Smooth muscle cell (in vitro differentiated cells): Measurements from ENCODE around the gene PLEKHG7. TPM values are rescaled to one million over a fixed set of nuclear protein-coding genes. Genes with fewer than 3 reads are reported as not detected.

Experiments
- DNase-seq: peaks from one replicate; lab custom pipeline; 2025; ENCODE audit not compliant: unreplicated experiment; lab: John Stamatoyannopoulos, UW
- H2AFZ ChIP-seq: fragments of 200-600 bp; sonication (generic); 2 replicates; pipeline ENCODE4 v1.6.0; 2016; ENCODE audit warnings: antibody characterized with exemption, low read depth, mild to moderate bottlenecking
- H3F3A ChIP-seq: fragments of 200-600 bp; sonication (generic); 2 replicates; pipeline ENCODE4 v1.6.0; 2017; ENCODE audit warnings: antibody characterized with exemption, low read depth
- H3K27ac ChIP-seq: fragments of 200-600 bp; sonication (generic); 2 replicates; pipeline ENCODE4 v1.5.1; 2016; ENCODE audit warnings: low read depth, mild to moderate bottlenecking
- H3K27me3 ChIP-seq: fragments of 200-600 bp; sonication (generic); 2 replicates; pipeline ENCODE4 v1.6.1; 2016; ENCODE audit warnings: low read depth, mild to moderate bottlenecking
- H3K36me3 ChIP-seq: fragments of 200-600 bp; sonication (generic); 2 replicates; pipeline ENCODE4 v1.5.1; 2016; ENCODE audit warnings: low read depth
- H3K4me1 ChIP-seq: fragments of 200-600 bp; sonication (generic); 2 replicates; pipeline ENCODE4 v1.5.1; 2016; ENCODE audit warnings: low read depth
- H3K4me2 ChIP-seq: fragments of 200-600 bp; sonication (generic); 2 replicates; pipeline ENCODE4 v1.6.0; 2016; ENCODE audit warnings: mild to moderate bottlenecking
- H3K4me3 ChIP-seq: fragments of 200-600 bp; sonication (generic); 2 replicates; pipeline ENCODE4 v1.5.1; 2016; ENCODE audit warnings: mild to moderate bottlenecking
- H3K79me2 ChIP-seq: fragments of 200-600 bp; sonication (generic); 2 replicates; pipeline ENCODE4 v1.6.0; 2016; ENCODE audit warnings: low read depth, mild to moderate bottlenecking
- H3K9ac ChIP-seq: fragments of 200-600 bp; sonication (generic); 2 replicates; pipeline ENCODE4 v1.6.0; 2016; ENCODE audit warnings: low read depth
- H3K9me3 ChIP-seq: fragments of 200-600 bp; sonication (generic); replicated peaks from 2 replicates; pipeline ENCODE4 v1.5.1; 2016; ENCODE audit warnings: low read depth
- H4K20me1 ChIP-seq: fragments of 200-600 bp; sonication (generic); 2 replicates; pipeline ENCODE4 v1.6.0; 2016; ENCODE audit warnings: low read depth
- WGBS: methylation state at CpG from one replicate; pipeline ENCODE4 v1.1.7; 2016; ENCODE audit warnings: low lambda C conversion rate; 5-methylcytosine and 5-hydroxymethylcytosine counted together
- polyA plus RNA-seq: library from polyadenylated mRNA; unstranded; fragments of >200 nt; fragmentation: Nextera tagmentation; extraction: Ambion mirVana; gene quantifications from 2 replicates; pipeline ENCODE4 v1.2.1, GENCODE V29; 2016
- total RNA-seq: library from RNA; depleted of rRNA; stranded (reverse); fragments of >200 nt; gene quantifications from 2 replicates; pipeline ENCODE4 v1.2.3, GENCODE V29; 2014
- TF ChIP-seq, protein P1 (sequence below): fragments of 200-600 bp; sonication (generic); IDR thresholded peaks from 2 replicates; pipeline ENCODE4 v1.5.1; 2017; ENCODE audit warnings: borderline replicate concordance, mild to moderate bottlenecking, antibody characterized with exemption; ENCODE audit not compliant: insufficient read depth, poor library complexity, severe bottlenecking

PLEKHG7 gene
- total and polyA plus RNA-seq, 2 experiments from 2014 or later, result not detected

DNA sequence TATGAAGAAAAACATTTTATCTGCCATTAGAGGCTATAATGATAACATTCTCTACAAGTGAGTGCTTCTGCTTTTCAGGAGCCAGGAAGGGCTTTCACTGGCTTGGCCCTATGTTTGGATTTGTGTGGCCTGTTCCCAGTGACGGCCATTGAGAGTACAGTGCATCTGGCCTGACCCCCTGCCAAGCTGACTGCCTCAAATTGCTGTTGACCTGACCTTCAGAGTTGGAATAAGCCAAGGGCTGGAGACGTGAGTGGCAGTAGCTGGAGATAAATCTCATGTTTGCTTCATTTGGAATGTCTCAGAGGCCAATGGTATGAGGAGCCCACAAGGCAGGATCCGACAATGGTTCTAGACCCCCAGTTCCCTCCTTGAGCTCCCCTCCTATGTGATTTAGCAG, 28.3 kb upstream of the PLEKHG7 start:
- Histone ChIP-seq H3K27ac (no peak overlapping the region), H3K27me3 (no peaks in the 10 kb centered on the region), H3K9ac (no peak overlapping the region), H2AFZ (no peak overlapping the region), H3K9me3 (no peaks in the 10 kb centered on the region), H4K20me1 (no peaks in the 10 kb centered on the region), H3K4me1 (no peaks in the 10 kb centered on the region), H3K4me3 (no peak overlapping the region), H3K79me2 (no peaks in the 10 kb centered on the region), H3K36me3 (no peaks in the 10 kb centered on the region), H3F3A (no peaks in the 10 kb centered on the region), H3K4me2 (no peak overlapping the region)
- no peak for DNase-seq
- TF ChIP-seq, protein P1, sequence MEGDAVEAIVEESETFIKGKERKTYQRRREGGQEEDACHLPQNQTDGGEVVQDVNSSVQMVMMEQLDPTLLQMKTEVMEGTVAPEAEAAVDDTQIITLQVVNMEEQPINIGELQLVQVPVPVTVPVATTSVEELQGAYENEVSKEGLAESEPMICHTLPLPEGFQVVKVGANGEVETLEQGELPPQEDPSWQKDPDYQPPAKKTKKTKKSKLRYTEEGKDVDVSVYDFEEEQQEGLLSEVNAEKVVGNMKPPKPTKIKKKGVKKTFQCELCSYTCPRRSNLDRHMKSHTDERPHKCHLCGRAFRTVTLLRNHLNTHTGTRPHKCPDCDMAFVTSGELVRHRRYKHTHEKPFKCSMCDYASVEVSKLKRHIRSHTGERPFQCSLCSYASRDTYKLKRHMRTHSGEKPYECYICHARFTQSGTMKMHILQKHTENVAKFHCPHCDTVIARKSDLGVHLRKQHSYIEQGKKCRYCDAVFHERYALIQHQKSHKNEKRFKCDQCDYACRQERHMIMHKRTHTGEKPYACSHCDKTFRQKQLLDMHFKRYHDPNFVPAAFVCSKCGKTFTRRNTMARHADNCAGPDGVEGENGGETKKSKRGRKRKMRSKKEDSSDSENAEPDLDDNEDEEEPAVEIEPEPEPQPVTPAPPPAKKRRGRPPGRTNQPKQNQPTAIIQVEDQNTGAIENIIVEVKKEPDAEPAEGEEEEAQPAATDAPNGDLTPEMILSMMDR, result no peak
- WGBS, result 68% methylated on average over 3 of the region's 3 CpGs

DNA sequence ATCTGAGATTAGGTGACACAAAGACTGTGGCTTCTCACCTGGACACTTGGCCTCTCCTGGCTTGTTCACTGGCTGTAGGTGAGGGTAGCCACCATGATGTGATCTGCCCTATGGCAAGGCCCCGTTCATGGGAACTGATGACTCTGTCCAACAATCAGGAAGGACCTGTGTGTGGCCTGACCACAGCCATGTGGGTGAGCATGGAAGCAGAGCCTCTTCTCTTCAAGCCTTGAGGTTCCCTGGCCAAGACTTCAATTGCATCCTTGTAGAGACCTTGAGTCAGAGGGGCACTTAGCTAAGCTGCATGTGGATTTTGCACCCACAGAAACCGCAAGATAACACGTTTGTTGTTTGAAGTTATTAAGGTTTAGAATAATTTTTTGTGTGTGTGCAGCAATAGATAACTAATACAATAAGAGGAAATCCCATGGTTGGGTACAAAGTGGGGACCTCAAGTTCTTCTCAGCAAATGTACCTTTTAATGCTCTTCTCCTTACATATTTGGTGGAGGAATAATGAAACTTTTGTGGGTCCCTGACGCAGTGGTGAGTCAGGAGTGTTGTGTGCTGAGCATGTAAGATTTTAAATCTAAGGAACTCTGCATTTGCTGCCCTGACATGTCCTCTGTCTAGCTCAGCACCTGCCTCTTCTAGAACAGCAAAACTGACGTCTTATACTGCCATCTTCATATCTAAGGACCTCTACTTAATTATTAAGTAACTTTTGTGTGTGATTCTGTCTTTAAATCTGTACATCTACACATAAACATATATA, 27.5 kb upstream of the PLEKHG7 start:
- Histone ChIP-seq H3K4me3 (no peak overlapping the region), H3K27ac (no peak overlapping the region), H3K4me2 (no peak overlapping the region), H3K4me1 (no peaks in the 10 kb centered on the region), H2AFZ (no peak overlapping the region), H3K9me3 (no peaks in the 10 kb centered on the region), H4K20me1 (no peaks in the 10 kb centered on the region), H3F3A (no peaks in the 10 kb centered on the region), H3K79me2 (no peaks in the 10 kb centered on the region), H3K27me3 (no peaks in the 10 kb centered on the region), H3K36me3 (no peaks in the 10 kb centered on the region), H3K9ac (no peak overlapping the region)
- TF ChIP-seq, protein P1, result no peak
- WGBS, result 84% methylated on average over 5 of the region's 5 CpGs
- DNase-seq, result no peak

DNA sequence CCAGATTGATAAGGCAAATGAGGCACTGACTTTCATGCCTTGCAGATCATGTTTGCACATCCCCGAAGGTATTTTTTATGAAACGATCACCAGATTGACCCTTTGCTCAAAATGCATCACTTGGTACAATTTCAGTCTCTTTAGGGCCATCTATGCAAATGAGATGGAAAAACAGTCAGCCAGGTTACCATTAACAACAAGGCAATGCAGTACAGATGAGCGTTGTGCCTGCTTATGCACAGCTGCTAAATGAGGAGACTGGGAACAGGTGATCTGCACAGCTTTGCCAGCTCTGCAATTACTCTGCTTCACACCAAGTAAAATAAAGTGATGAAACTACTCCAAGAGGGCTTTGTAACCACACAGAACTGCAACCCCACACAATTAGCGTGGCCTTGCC, 26.1 kb upstream of the PLEKHG7 start:
- no peaks in the 10 kb centered on the region for H3F3A ChIP-seq
- no peak overlapping the region for H3K27ac ChIP-seq
- no peaks in the 10 kb centered on the region for H3K36me3 ChIP-seq
- no peak overlapping the region for H3K4me2 ChIP-seq
- no peak overlapping the region for H3K9ac ChIP-seq
- 90% methylated on average over 4 of the region's 4 CpGs for WGBS
- no peaks in the 10 kb centered on the region for H3K9me3 ChIP-seq
- no peaks in the 10 kb centered on the region for H3K79me2 ChIP-seq
- H2AFZ ChIP-seq, result no peak overlapping the region
- H3K4me1 ChIP-seq, result no peaks in the 10 kb centered on the region
- H4K20me1 ChIP-seq, result no peaks in the 10 kb centered on the region
- TF ChIP-seq, protein P1, result no peak
- H3K27me3 ChIP-seq, result no peaks in the 10 kb centered on the region
- no peak for DNase-seq
- no peak overlapping the region for H3K4me3 ChIP-seq

DNA sequence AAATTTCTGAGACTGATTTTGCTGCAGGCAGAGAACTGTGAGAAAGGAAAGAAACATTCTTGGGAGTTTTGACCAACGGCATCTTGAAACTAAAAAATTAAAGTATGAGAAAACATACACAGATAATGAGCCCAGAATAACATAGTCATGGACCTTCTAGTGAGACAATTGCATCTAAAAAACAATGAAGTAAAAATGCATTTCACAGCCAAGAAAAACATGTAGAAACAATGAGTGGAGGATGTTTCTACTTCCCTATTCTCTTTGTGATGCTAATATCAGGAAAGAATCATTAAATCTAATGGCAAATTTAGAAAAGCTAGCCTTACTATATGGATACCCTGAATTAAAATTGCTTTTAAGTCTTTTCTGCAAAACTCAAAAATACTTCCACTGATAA, 12.2 kb upstream of the PLEKHG7 start:
- DNase-seq, result no peak
- Histone ChIP-seq H3K4me1 (no peaks in the 10 kb centered on the region), H3F3A (no peaks in the 10 kb centered on the region), H3K9ac (no peak overlapping the region), H3K4me3 (no peak overlapping the region), H2AFZ (no peak overlapping the region), H4K20me1 (no peaks in the 10 kb centered on the region), H3K9me3 (no peaks in the 10 kb centered on the region), H3K36me3 (no peaks in the 10 kb centered on the region), H3K27me3 (no peaks in the 10 kb centered on the region), H3K4me2 (no peak overlapping the region), H3K79me2 (no peaks in the 10 kb centered on the region), H3K27ac (no peak overlapping the region)
- TF ChIP-seq, protein P1, result no peak
- WGBS, result 92% methylated on average over 1 of the region's 1 CpG
